HEK293 (cell line): Measurements from ENCODE around the gene PRR18.

ENCODE experiments used
- KLF16 ChIP-seq: fragments of 450-650 bp; formaldehyde crosslinking; IDR thresholded peaks from 2 replicates; pipeline ENCODE4 v1.5.1; 2017; ENCODE audit warnings: missing biosample characterization, missing genetic modification characterization
- SP3 ChIP-seq: fragments of 450-650 bp; formaldehyde crosslinking; IDR thresholded peaks from 2 replicates; pipeline ENCODE4 v1.5.1; 2016; ENCODE audit warnings: missing biosample characterization, missing genetic modification characterization
- ZBTB1 ChIP-seq: fragments of 450-650 bp; formaldehyde crosslinking; IDR thresholded peaks from 2 replicates; pipeline ENCODE4 v1.5.1; 2016; ENCODE audit warnings: missing biosample characterization, missing genetic modification characterization
- ZBTB48 ChIP-seq: fragments of 450-650 bp; formaldehyde crosslinking; IDR thresholded peaks from 2 replicates; pipeline ENCODE4 v1.5.1; 2016; ENCODE audit warnings: missing biosample characterization, missing genetic modification characterization
- ZBTB8A ChIP-seq: fragments of 450-650 bp; formaldehyde crosslinking; IDR thresholded peaks from 2 replicates; pipeline ENCODE4 v1.5.1; 2016; ENCODE audit warnings: missing biosample characterization, missing genetic modification characterization
- ZNF138 ChIP-seq: fragments of 450-650 bp; formaldehyde crosslinking; IDR thresholded peaks from 2 replicates; pipeline ENCODE4 v1.5.1; 2016; ENCODE audit warnings: missing biosample characterization, missing genetic modification characterization, borderline replicate concordance
- ZNF174 ChIP-seq: fragments of 450-650 bp; formaldehyde crosslinking; IDR thresholded peaks from 2 replicates; pipeline ENCODE4 v1.5.0; 2017; ENCODE audit warnings: missing biosample characterization, mild to moderate bottlenecking, missing genetic modification characterization
- ZNF544 ChIP-seq: fragments of 450-650 bp; formaldehyde crosslinking; IDR thresholded peaks from 2 replicates; pipeline ENCODE4 v1.5.0; 2017; ENCODE audit warnings: missing biosample characterization, missing genetic modification characterization
- ZNF561 ChIP-seq: fragments of 450-650 bp; IDR thresholded peaks from 2 replicates; pipeline ENCODE4 v1.5.1; 2018; ENCODE audit warnings: missing biosample characterization, missing genetic modification characterization, borderline replicate concordance
- ZNF624 ChIP-seq: fragments of 450-650 bp; formaldehyde crosslinking; IDR thresholded peaks from 2 replicates; pipeline ENCODE4 v1.5.1; 2017; ENCODE audit warnings: missing biosample characterization, missing genetic modification characterization
- ZNF701 ChIP-seq: fragments of 450-650 bp; formaldehyde crosslinking; IDR thresholded peaks from 2 replicates; pipeline ENCODE4 v1.5.1; 2016; ENCODE audit warnings: missing biosample characterization, missing genetic modification characterization
- ZNF830 ChIP-seq: fragments of 450-650 bp; IDR thresholded peaks from 2 replicates; pipeline ENCODE4 v1.5.0; 2018; ENCODE audit warnings: missing biosample characterization, missing genetic modification characterization, low read depth, mild to moderate bottlenecking, moderate library complexity
- TF ChIP-seq, protein P1 (sequence below): fragments of 450-650 bp; formaldehyde crosslinking; IDR thresholded peaks from 2 replicates; pipeline ENCODE4 v1.5.1; 2016; ENCODE audit warnings: missing biosample characterization, missing genetic modification characterization
- TF ChIP-seq, protein P2 (sequence below): fragments of 450-650 bp; formaldehyde crosslinking; IDR thresholded peaks from 2 replicates; pipeline ENCODE4 v1.5.1; 2016; ENCODE audit warnings: missing biosample characterization, missing genetic modification characterization, low read depth

DNA sequence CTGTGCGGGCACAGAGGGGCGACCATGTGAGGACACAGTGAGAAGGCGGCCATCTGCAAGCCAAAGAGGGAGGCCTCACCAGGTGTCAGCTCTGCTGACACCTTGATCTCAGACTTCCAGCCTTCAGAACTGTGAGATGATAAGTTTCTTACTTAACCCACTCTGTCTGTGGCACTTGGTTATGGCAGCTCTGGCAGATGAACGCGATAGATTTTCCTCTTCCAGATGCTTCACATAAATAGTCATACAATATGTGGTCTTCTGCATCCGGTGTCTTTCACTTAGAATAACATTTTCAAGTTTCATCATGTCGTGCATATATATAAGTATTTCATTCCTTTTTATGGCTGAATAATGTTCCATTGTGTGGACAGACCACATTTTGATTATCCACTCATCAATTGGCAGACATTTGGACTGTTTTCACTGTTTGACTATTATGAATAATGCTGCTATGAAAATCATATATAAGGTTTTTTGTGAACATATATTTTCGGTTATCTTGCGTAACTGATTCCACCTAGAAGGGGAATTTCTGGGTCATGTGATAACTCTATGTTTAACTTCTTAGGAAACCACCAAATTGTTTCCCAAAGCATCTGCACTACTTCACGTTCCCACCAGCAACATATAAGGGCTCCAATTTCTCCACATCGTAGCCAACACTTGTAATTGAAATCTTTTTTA is 30.2 kb downstream of the PRR18 start:
- TF ChIP-seq, protein P1, sequence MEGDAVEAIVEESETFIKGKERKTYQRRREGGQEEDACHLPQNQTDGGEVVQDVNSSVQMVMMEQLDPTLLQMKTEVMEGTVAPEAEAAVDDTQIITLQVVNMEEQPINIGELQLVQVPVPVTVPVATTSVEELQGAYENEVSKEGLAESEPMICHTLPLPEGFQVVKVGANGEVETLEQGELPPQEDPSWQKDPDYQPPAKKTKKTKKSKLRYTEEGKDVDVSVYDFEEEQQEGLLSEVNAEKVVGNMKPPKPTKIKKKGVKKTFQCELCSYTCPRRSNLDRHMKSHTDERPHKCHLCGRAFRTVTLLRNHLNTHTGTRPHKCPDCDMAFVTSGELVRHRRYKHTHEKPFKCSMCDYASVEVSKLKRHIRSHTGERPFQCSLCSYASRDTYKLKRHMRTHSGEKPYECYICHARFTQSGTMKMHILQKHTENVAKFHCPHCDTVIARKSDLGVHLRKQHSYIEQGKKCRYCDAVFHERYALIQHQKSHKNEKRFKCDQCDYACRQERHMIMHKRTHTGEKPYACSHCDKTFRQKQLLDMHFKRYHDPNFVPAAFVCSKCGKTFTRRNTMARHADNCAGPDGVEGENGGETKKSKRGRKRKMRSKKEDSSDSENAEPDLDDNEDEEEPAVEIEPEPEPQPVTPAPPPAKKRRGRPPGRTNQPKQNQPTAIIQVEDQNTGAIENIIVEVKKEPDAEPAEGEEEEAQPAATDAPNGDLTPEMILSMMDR (tag by site-specific recombination): no peak
- TF ChIP-seq ZNF544: no peak
- no peak for TF ChIP-seq ZNF624
- no peak for TF ChIP-seq ZNF561 (tag by site-specific recombination)
- TF ChIP-seq, protein P2, sequence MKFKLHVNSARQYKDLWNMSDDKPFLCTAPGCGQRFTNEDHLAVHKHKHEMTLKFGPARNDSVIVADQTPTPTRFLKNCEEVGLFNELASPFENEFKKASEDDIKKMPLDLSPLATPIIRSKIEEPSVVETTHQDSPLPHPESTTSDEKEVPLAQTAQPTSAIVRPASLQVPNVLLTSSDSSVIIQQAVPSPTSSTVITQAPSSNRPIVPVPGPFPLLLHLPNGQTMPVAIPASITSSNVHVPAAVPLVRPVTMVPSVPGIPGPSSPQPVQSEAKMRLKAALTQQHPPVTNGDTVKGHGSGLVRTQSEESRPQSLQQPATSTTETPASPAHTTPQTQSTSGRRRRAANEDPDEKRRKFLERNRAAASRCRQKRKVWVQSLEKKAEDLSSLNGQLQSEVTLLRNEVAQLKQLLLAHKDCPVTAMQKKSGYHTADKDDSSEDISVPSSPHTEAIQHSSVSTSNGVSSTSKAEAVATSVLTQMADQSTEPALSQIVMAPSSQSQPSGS (tag by site-specific recombination): no peak
- no peak for TF ChIP-seq ZBTB1 (tag by site-specific recombination)
- no peak for TF ChIP-seq ZBTB8A (tag by site-specific recombination)
- no peak for TF ChIP-seq SP3 (tag by site-specific recombination)
- no peak for TF ChIP-seq ZNF174
- no peak for TF ChIP-seq ZNF830 (tag by site-specific recombination)
- TF ChIP-seq ZBTB48: no peak
- no peak for TF ChIP-seq ZNF138 (tag by site-specific recombination)
- TF ChIP-seq ZNF701 (tag by site-specific recombination): no peak
- TF ChIP-seq KLF16 (tag by site-specific recombination): no peak
